K562 (cell line): ENCODE measurements around the gene CEP68. TPM values are rescaled to one million over a fixed set of nuclear protein-coding genes. Genes with fewer than 3 reads are reported as not detected.

Experiments used
- BDP1 ChIP-seq: IDR thresholded peaks from 3 replicates; pipeline ENCODE4 v1.6.1; 2011; ENCODE audit not compliant: insufficient read length, insufficient read depth
- EP300 ChIP-seq: IDR thresholded peaks from 2 replicates; pipeline ENCODE4 v1.6.1; 2012; ENCODE audit warnings: low read length, improper control_type of control experiment
- MCM5 ChIP-seq: fragments of 450-650 bp; IDR thresholded peaks from 2 replicates; pipeline ENCODE4 v1.6.1; 2016; ENCODE audit warnings: low read depth
- MXI1 ChIP-seq: IDR thresholded peaks from 2 replicates; pipeline ENCODE4 v1.6.1; 2011; ENCODE audit warnings: low read depth, mild to moderate bottlenecking, improper control_type of control experiment, low read length
- NCOA4 ChIP-seq: fragments of 450-650 bp; IDR thresholded peaks from 2 replicates; pipeline ENCODE4 v1.6.1; 2018; ENCODE audit warnings: mild to moderate bottlenecking; ENCODE audit not compliant: partially characterized antibody
- NCOA6 ChIP-seq: fragments of 450-650 bp; IDR thresholded peaks from 2 replicates; pipeline ENCODE4 v1.6.1; 2017; ENCODE audit warnings: mild to moderate bottlenecking
- ZNF253 ChIP-seq: fragments of 250-450 bp; sonication (Bioruptor Pico); conservative IDR thresholded peaks from 2 replicates; pipeline ENCODE4 v1.6.1; 2021; ENCODE audit warnings: mild to moderate bottlenecking
- ZNF263 ChIP-seq: sonication (generic); formaldehyde crosslinking; IDR thresholded peaks from 2 replicates; pipeline ENCODE4 v1.8.0; 2022; ENCODE audit warnings: mild to moderate bottlenecking, missing genetic modification reagents, borderline replicate concordance
- polyA plus RNA-seq, 8 experiments: library from polyadenylated mRNA; depleted of rRNA in 4 of 8; stranded (reverse) in 5 of 8; unstranded in 3 of 8; fragments of >200 nt; fragmentation: Nextera tagmentation in 2 of 8; fragmentation: Illumina TruSeq in 1 of 8; extraction: Ambion mirVana in 2 of 8; extraction: Trizol in 1 of 8; gene quantifications; 2 replicates each; pipeline versions ENCODE4 v1.2.1 to v1.2.3, GENCODE V29; 2011 to 2014; ENCODE audit warnings: inconsistent platforms in 1 of 8, missing spikeins in 1 of 8
- total RNA-seq, 7 experiments: library from RNA; depleted of rRNA in 6 of 7; stranded (reverse); fragments of >200 nt in 6 of 7; fragmentation: Illumina TruSeq in 2 of 7; extraction: Trizol in 2 of 7; gene quantifications; 2 replicates each; pipeline versions ENCODE4 v1.2.1 to v1.2.3, GENCODE V29; 2011 to 2021; ENCODE audit warnings: low replicate concordance in 1 of 7
- TF ChIP-seq, protein P1 (sequence below): fragments of 450-650 bp; formaldehyde crosslinking; IDR thresholded peaks from 2 replicates; pipeline ENCODE4 v1.4.0; 2022; ENCODE audit warnings: missing genetic modification characterization
- TF ChIP-seq, protein P2 (sequence below): fragments of 250-450 bp; sonication (Bioruptor Pico); IDR thresholded peaks from 2 replicates; pipeline ENCODE4 v1.4.0; 2020; ENCODE audit warnings: mild to moderate bottlenecking, moderate library complexity
- TF ChIP-seq, protein P3 (sequence below): sonication (generic); formaldehyde crosslinking; IDR thresholded peaks from 2 replicates; pipeline ENCODE4 v1.8.1; 2022; ENCODE audit warnings: missing genetic modification reagents
- TF ChIP-seq, protein P4 (sequence below): sonication (generic); formaldehyde crosslinking; IDR thresholded peaks from 2 replicates; pipeline ENCODE4 v1.9.0; 2022; ENCODE audit warnings: mild to moderate bottlenecking, missing genetic modification reagents
- TF ChIP-seq, protein P5 (sequence below): fragments of 250-450 bp; sonication (Bioruptor Pico); IDR thresholded peaks from 2 replicates; pipeline ENCODE4 v1.4.0; 2020
- TF ChIP-seq, protein P6 (sequence below): fragments of 250-450 bp; sonication (Bioruptor Pico); IDR thresholded peaks from 2 replicates; pipeline ENCODE4 v1.4.0; 2020; ENCODE audit warnings: mild to moderate bottlenecking

CEP68 gene
- total and polyA plus RNA-seq, 9 of the 15 experiments (the other 6 are each of a cell fraction or from before 2014, with no cell fraction given) = 1.4 to 8.5 (median 5.2) TPM

DNA sequence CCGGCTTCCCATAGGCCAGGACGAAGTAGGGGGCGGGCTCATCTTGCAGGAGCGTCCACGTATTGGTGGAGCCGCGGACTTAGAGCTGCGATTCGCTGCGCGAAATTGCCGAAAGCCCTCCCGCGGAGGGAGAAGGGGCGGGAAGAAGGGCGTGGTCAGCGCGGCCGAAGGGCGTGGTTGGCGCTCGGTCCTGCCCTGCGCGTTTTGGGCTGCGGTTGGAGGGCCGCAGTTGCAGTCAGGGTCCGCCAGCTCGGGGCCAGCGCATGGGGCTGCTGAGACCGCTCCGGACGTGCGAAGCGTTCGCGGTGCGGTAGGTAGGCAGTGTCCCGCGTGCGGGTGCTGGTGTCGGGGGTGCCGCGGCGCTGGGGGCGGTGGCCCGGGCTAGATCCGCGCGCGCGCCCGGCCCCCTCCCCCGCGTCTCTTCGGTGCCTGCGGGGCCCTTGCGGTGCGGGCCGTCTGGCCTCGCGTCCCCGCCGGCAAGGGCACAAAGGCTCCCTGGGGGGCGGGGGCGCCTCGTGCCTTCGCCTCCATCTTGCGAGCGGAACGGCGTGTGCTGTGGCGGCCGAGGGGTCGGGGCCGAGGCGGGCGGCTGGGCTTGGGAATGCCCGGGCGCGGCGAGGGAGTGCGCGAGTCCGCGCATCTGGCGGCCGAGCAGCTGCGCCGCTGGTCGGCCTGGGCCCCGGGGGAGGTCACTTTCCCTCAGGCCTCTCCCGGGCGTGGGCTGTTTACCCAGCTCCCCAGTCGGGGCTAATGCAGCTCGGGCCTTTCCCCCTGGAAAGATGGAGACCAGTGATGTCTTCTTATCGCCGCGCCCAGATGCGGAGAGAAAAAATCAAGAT, at the start of gene CEP68 (continued):
- TF ChIP-seq, protein P1, sequence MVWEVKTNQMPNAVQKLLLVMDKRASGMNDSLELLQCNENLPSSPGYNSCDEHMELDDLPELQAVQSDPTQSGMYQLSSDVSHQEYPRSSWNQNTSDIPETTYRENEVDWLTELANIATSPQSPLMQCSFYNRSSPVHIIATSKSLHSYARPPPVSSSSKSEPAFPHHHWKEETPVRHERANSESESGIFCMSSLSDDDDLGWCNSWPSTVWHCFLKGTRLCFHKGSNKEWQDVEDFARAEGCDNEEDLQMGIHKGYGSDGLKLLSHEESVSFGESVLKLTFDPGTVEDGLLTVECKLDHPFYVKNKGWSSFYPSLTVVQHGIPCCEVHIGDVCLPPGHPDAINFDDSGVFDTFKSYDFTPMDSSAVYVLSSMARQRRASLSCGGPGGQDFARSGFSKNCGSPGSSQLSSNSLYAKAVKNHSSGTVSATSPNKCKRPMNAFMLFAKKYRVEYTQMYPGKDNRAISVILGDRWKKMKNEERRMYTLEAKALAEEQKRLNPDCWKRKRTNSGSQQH (CRISPR knock-in tag) = no peak
- TF ChIP-seq MCM5 (no peak), ZNF263 (CRISPR knock-in tag) (no peak), NCOA6 (no peak), MXI1 (no peak), BDP1 (no peak), EP300 (peak; percentile 85), ZNF253 (CRISPR knock-in tag) (no peak), NCOA4 (no peak)
- TF ChIP-seq, protein P2, sequence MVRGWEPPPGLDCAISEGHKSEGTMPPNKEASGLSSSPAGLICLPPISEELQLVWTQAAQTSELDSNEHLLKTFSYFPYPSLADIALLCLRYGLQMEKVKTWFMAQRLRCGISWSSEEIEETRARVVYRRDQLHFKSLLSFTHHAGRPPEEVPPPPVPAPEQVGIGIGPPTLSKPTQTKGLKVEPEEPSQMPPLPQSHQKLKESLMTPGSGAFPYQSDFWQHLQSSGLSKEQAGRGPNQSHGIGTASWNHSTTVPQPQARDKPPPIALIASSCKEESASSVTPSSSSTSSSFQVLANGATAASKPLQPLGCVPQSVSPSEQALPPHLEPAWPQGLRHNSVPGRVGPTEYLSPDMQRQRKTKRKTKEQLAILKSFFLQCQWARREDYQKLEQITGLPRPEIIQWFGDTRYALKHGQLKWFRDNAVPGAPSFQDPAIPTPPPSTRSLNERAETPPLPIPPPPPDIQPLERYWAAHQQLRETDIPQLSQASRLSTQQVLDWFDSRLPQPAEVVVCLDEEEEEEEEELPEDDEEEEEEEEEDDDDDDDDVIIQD = peak; percentile 78; the same call in 1 of the 2 replicates
- TF ChIP-seq, protein P3, sequence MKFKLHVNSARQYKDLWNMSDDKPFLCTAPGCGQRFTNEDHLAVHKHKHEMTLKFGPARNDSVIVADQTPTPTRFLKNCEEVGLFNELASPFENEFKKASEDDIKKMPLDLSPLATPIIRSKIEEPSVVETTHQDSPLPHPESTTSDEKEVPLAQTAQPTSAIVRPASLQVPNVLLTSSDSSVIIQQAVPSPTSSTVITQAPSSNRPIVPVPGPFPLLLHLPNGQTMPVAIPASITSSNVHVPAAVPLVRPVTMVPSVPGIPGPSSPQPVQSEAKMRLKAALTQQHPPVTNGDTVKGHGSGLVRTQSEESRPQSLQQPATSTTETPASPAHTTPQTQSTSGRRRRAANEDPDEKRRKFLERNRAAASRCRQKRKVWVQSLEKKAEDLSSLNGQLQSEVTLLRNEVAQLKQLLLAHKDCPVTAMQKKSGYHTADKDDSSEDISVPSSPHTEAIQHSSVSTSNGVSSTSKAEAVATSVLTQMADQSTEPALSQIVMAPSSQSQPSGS (CRISPR knock-in tag) = peak; percentile 59; the same call in 1 of the 2 replicates
- TF ChIP-seq, protein P4, sequence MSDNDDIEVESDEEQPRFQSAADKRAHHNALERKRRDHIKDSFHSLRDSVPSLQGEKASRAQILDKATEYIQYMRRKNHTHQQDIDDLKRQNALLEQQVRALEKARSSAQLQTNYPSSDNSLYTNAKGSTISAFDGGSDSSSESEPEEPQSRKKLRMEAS (CRISPR knock-in tag) = peak; percentile 20
- TF ChIP-seq, protein P5, sequence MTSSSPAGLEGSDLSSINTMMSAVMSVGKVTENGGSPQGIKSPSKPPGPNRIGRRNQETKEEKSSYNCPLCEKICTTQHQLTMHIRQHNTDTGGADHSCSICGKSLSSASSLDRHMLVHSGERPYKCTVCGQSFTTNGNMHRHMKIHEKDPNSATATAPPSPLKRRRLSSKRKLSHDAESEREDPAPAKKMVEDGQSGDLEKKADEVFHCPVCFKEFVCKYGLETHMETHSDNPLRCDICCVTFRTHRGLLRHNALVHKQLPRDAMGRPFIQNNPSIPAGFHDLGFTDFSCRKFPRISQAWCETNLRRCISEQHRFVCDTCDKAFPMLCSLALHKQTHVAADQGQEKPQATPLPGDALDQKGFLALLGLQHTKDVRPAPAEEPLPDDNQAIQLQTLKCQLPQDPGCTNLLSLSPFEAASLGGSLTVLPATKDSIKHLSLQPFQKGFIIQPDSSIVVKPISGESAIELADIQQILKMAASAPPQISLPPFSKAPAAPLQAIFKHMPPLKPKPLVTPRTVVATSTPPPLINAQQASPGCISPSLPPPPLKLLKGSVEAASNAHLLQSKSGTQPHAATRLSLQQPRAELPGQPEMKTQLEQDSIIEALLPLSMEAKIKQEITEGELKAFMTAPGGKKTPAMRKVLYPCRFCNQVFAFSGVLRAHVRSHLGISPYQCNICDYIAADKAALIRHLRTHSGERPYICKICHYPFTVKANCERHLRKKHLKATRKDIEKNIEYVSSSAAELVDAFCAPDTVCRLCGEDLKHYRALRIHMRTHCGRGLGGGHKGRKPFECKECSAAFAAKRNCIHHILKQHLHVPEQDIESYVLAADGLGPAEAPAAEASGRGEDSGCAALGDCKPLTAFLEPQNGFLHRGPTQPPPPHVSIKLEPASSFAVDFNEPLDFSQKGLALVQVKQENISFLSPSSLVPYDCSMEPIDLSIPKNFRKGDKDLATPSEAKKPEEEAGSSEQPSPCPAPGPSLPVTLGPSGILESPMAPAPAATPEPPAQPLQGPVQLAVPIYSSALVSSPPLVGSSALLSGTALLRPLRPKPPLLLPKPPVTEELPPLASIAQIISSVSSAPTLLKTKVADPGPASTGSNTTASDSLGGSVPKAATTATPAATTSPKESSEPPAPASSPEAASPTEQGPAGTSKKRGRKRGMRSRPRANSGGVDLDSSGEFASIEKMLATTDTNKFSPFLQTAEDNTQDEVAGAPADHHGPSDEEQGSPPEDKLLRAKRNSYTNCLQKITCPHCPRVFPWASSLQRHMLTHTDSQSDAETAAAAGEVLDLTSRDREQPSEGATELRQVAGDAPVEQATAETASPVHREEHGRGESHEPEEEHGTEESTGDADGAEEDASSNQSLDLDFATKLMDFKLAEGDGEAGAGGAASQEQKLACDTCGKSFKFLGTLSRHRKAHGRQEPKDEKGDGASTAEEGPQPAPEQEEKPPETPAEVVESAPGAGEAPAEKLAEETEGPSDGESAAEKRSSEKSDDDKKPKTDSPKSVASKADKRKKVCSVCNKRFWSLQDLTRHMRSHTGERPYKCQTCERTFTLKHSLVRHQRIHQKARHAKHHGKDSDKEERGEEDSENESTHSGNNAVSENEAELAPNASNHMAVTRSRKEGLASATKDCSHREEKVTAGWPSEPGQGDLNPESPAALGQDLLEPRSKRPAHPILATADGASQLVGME (CRISPR knock-in tag) = peak; percentile 91
- TF ChIP-seq, protein P6, sequence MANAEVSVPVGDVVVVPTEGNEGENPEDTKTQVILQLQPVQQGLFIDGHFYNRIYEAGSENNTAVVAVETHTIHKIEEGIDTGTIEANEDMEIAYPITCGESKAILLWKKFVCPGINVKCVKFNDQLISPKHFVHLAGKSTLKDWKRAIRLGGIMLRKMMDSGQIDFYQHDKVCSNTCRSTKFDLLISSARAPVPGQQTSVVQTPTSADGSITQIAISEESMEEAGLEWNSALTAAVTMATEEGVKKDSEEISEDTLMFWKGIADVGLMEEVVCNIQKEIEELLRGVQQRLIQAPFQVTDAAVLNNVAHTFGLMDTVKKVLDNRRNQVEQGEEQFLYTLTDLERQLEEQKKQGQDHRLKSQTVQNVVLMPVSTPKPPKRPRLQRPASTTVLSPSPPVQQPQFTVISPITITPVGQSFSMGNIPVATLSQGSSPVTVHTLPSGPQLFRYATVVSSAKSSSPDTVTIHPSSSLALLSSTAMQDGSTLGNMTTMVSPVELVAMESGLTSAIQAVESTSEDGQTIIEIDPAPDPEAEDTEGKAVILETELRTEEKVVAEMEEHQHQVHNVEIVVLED (CRISPR knock-in tag) = no peak; the same call in 1 of the 2 replicates
